ENCODE results near the gene ANKRD16. TPM values are rescaled to one million over a fixed set of nuclear protein-coding genes. Genes with fewer than 3 reads are reported as not detected.
A peak's percentile ranks its signal among the peaks of the same experiment; 100 is the strongest.
"Not testable (repeated sequence)": the region's sequence is repeated elsewhere in the genome, so short reads cannot be mapped to it uniquely, and the experiment has no call there.

The ANKRD16 gene
- total RNA-seq, 2 donors from 2014 or later: 12.5 to 13.0 TPM

GRCh38 chr10:5887029-5887428, 2.7 kb downstream of the ANKRD16 start:
- Histone ChIP-seq H3K27me3 (ENCODE audit: control insufficient read depth, insufficient read depth, low read length, poor library complexity, severe bottlenecking) (no peaks in the 10 kb centered on the region), H3K36me3 (ENCODE audit: control insufficient read depth, insufficient read depth, low read length) (peaks cover 48% of the 10 kb centered on the region), H3K4me1 (ENCODE audit: control insufficient read depth, insufficient read depth, low read length) (peaks cover 10% of the 10 kb centered on the region), H3K9ac (ENCODE audit: extremely low read depth, low read length, poor library complexity, severe bottlenecking) (no peak overlapping the region), H3K9me3 (ENCODE audit: control insufficient read depth, low read length) (no peaks in the 10 kb centered on the region), H3K4me3 (ENCODE audit: low read length) (peak overlapping the region; percentile 4), H3K27ac (ENCODE audit: low read depth, low read length) (no peak overlapping the region)
- Mint-ChIP-seq H3K27me3 (ENCODE audit: insufficient read depth) (no peaks in the 10 kb centered on the region), H3K36me3 (ENCODE audit: low read depth) (peaks cover 37% of the 10 kb centered on the region), H3K9me3 (no peaks in the 10 kb centered on the region), H3K4me1 (peaks cover 39% of the 10 kb centered on the region), H3K27ac (no peak overlapping the region), H3K4me3 (no peak overlapping the region)
- TF ChIP-seq CTCF (conservative IDR thresholded peaks at IDR 0.05): no peak
- no peak for DNase-seq
- WGBS, 2 experiments (ENCODE audit: insufficient coverage in 1 of 2, insufficient read length in 1 of 2): no CpG with 5 or more reads among the region's 1 CpG

GRCh38 chr10:5885619-5886018, 4.1 kb downstream of the ANKRD16 start:
- Histone ChIP-seq H3K4me3 (ENCODE audit: low read length) (peak overlapping the region; percentile 41), H3K9ac (ENCODE audit: extremely low read depth, low read length, poor library complexity, severe bottlenecking) (no peak overlapping the region), H3K27ac (ENCODE audit: low read depth, low read length) (no peak overlapping the region), H3K9me3 (ENCODE audit: control insufficient read depth, low read length) (no peaks in the 10 kb centered on the region), H3K4me1 (ENCODE audit: control insufficient read depth, insufficient read depth, low read length) (peaks cover 7% of the 10 kb centered on the region), H3K36me3 (ENCODE audit: control insufficient read depth, insufficient read depth, low read length) (peaks cover 50% of the 10 kb centered on the region), H3K27me3 (ENCODE audit: control insufficient read depth, insufficient read depth, low read length, poor library complexity, severe bottlenecking) (no peaks in the 10 kb centered on the region)
- Mint-ChIP-seq H3K27ac (no peak overlapping the region), H3K4me1 (peaks cover 29% of the 10 kb centered on the region), H3K36me3 (ENCODE audit: low read depth) (peaks cover 43% of the 10 kb centered on the region), H3K27me3 (ENCODE audit: insufficient read depth) (no peaks in the 10 kb centered on the region), H3K4me3 (no peak overlapping the region), H3K9me3 (no peaks in the 10 kb centered on the region)
- DNase-seq: no peak
- TF ChIP-seq CTCF (conservative IDR thresholded peaks at IDR 0.05): no peak
- WGBS, 2 experiments (ENCODE audit: insufficient coverage in 1 of 2, insufficient read length in 1 of 2): 84 to 94% methylated on average over 5 of the region's 5 CpGs

GRCh38 chr10:5882961-5883360, 6.7 kb downstream of the ANKRD16 start:
- no peaks in the 10 kb centered on the region for H3K9me3 ChIP-seq (ENCODE audit: control insufficient read depth, low read length)
- Mint-ChIP-seq H3K36me3 (ENCODE audit: low read depth) (peaks cover 60% of the 10 kb centered on the region), H3K27ac (no peak overlapping the region), H3K4me3 (no peak overlapping the region), H3K9me3 (no peaks in the 10 kb centered on the region), H3K4me1 (peaks cover 28% of the 10 kb centered on the region), H3K27me3 (ENCODE audit: insufficient read depth) (no peaks in the 10 kb centered on the region)
- TF ChIP-seq CTCF (conservative IDR thresholded peaks at IDR 0.05): no peak
- peaks cover 10% of the 10 kb centered on the region for H3K4me1 ChIP-seq (ENCODE audit: control insufficient read depth, insufficient read depth, low read length)
- no peak overlapping the region for H3K27ac ChIP-seq (ENCODE audit: low read depth, low read length)
- H3K27me3 ChIP-seq (ENCODE audit: control insufficient read depth, insufficient read depth, low read length, poor library complexity, severe bottlenecking): no peaks in the 10 kb centered on the region
- DNase-seq: no peak
- WGBS, 2 experiments (ENCODE audit: insufficient coverage in 1 of 2, insufficient read length in 1 of 2): 95 to 96% methylated on average over 6 to 7 of the region's 8 CpGs
- H3K36me3 ChIP-seq (ENCODE audit: control insufficient read depth, insufficient read depth, low read length): peaks cover 59% of the 10 kb centered on the region
- H3K9ac ChIP-seq (ENCODE audit: extremely low read depth, low read length, poor library complexity, severe bottlenecking): no peak overlapping the region
- H3K4me3 ChIP-seq (ENCODE audit: low read length): no peak overlapping the region

- not testable (repeated sequence) for H3K4me3 ChIP-seq (ENCODE audit: low read length); H3K27me3 Mint-ChIP-seq (ENCODE audit: insufficient read depth); H3K4me3 Mint-ChIP-seq; H3K27ac Mint-ChIP-seq; H3K4me1 ChIP-seq (ENCODE audit: control insufficient read depth, insufficient read depth, low read length); H3K9ac ChIP-seq (ENCODE audit: extremely low read depth, low read length, poor library complexity, severe bottlenecking); H3K9me3 Mint-ChIP-seq; H3K4me1 Mint-ChIP-seq; DNase-seq; H3K27ac ChIP-seq (ENCODE audit: low read depth, low read length); H3K9me3 ChIP-seq (ENCODE audit: control insufficient read depth, low read length); H3K27me3 ChIP-seq (ENCODE audit: control insufficient read depth, insufficient read depth, low read length, poor library complexity, severe bottlenecking)
- WGBS, 2 experiments (ENCODE audit: insufficient coverage in 1 of 2, insufficient read length in 1 of 2): 98 to 100% methylated on average over 2 to 7 of the region's 7 CpGs
- H3K36me3 ChIP-seq (ENCODE audit: control insufficient read depth, insufficient read depth, low read length): peaks cover 33% of the 10 kb centered on the region
- peaks cover 41% of the 10 kb centered on the region for H3K36me3 Mint-ChIP-seq (ENCODE audit: low read depth)
These were observed 12.7 kb downstream of the ANKRD16 start for GRCh38 chr10:5877041-5877440.

Measured in endodermal cell (in vitro differentiated cells).